Stimulated activated CD8-positive, alpha-beta memory T cell treated with anti-CD3 and anti-CD28 coated beads, Interleukin-7, amount 100 ng/mL, for 4 hours (primary cell): ENCODE data around the gene CMIP.

Experiments used
- DNase-seq, 2 donors: peaks; one replicate each; pipeline ENCODE4 v3.0.0-alpha.2; 2020; ENCODE audit warnings: low read depth in 2 of 2

Gene CMIP

GRCh38 chr16:81637336-81638235 is 193.0 kb downstream of the CMIP start:
- no peak for DNase-seq

DNA sequence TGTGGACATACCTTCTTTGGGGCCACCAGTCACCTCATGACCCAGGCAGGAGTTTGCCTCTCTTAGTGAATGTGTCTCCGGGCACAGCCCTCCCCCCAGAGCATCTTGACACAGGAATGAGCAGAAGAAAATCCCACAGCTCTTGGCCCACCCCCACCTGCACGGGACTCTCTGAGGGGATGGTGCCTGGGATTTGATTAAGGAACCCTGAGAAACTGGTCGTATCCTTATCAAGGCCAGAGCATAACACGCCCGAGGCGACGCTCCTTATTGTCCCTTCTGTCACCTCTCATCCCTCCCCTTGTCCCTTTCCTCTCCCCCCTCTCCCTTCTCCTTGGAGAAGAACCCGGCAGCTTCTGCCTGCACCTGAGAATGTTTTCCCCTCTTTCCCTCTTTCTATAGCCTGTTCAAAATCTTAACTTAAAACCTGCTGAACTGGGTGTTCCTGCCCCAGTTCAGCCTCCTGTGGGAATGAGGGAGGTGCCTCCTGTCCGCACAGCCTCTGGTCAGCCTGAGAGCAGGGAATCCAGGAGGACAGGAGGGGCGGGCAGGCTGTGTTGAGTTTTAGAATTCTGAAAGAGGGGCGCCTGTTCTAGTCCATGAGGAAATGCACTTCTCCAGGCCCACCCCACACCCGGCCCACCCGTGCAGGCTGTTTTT is 193.8 kb downstream of the CMIP start:
- DNase-seq, result no peak

GRCh38 chr16:81639348-81639747 is 194.7 kb downstream of the CMIP start:
- no peak for DNase-seq

DNA sequence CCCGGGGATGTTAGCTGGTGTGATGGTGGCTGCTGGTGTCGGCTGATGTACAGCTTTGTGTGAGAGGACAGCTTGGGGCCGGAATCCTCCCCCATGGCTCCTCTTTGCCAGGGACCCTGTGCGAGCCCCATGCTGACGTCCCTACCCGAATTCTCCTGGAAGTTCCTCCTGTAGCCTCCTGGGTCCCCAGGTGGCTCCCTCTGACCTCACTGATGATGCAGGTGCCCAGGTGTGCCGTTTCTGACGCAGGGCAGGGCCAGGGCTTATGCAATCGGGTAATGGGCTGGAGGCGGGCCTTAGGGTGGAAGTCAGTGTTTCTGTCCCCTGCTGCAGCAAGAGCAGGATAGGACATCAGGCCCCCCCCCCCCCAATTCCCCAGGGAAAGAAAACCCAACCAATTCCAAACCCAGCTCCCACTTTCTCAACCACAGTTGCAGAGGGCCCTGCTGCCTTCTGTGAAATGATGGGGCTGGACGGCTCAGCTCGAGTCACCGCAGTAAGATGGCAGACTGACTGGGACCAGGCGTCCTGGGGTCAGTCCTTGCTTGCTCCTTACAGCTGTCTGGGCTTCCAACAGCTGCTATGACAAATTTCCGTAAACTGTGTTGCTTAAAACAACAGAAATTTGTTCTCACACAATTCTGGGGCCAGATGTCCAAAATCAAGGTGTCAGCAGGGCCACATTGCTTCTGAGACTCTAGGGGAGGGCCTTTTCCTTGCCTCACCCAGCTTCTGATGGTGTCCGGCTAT is 195.5 kb downstream of the CMIP start:
- no peak for DNase-seq

DNA sequence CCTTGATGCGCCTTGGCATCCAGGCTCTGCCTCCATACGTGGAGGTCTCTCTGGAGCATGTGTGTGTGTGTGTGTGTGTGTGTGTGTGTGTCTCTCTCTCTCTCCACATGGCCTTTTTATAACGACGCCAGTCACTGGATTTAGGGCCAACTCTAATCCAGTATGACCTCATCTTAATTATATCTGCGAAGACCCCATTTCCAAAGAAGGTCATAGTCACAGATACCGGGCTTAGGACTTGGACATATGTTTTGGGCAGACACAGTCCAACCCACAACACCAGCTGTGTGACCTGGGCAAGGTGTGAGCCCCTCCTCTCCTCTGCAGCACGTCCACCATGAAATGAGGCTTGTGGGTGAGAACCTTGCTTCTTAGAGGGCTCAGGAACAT is 196.1 kb downstream of the CMIP start:
- DNase-seq, result no peak

- DNase-seq, result no peak
Observed at GRCh38 chr16:81641395-81642106, 196.9 kb downstream of the CMIP start.

DNA sequence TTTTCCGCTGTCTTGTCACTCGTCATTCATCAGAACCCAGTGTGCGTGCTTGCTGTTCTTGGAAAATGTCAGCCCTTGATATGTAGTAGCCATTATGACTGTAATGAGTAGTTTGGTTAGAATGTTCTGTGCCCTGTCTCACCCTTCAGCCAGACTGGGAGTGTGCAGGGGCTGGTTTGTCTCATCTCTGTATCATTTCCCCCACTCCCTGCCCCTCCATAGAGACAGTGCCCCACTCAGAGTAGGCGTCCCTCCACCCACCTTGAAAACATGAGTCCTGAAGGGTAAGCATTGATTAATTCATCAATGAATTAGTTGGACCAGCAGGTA is 197.5 kb downstream of the CMIP start:
- no peak for DNase-seq

DNA sequence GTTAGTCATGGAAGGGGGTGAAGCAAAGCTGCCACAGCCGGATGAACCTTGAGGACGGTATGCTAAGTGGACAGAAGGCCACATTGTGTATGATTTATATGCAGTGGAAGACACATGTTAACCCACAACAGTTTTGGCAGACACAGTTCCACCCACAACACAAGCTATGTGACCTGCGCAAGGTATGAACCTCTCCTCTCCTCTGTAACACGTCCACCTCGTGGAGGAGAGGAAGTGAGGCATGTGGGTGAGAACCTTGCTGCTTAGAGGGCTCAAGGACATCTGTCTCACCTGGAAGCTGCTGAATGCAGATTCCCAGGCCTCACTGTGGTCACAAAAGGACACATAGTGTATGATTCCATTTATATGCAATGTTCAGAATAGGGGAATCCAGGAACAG is 198.3 kb downstream of the CMIP start:
- no peak for DNase-seq

DNA sequence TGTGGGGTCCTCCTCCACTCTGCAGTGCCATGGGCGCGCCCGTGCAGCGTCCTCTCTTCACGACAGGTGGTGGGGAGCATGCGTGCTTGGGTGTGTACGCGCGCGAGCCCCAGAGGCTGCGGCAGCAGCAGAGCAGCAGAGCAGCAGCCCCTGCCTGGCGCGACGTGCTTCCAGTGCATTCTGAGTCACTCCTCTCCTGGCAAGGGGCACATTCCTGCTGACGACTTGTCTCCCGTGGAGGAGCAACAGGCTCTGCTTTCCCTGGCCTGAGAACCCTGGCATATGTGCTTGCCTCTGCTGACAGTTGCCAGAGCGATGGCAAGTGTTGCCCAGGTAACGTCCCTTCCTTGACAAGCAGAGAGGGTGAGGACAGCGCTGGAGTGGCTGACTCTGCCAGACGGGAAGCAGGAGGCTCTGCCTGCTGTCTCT is 200.7 kb downstream of the CMIP start:
- no peak for DNase-seq

DNA sequence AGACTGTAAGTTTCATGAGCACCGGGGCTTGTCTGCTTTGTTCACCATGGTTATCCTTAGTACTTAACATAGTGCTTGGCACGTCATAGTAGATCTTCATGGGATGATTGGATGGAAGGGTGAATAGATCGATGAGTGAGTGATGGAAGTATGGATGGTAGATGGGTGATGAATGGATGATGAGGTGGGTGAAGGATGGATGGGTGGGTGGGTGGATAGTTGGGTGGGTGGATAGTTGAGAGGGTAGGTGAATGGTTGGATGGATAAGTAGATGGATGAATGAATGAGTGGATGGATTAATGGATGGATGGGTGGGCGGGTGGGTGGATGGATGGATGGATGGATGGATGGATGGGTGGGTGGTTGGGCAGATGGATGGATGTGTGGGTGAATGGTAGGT is 201.3 kb downstream of the CMIP start:
- no peak for DNase-seq

DNA sequence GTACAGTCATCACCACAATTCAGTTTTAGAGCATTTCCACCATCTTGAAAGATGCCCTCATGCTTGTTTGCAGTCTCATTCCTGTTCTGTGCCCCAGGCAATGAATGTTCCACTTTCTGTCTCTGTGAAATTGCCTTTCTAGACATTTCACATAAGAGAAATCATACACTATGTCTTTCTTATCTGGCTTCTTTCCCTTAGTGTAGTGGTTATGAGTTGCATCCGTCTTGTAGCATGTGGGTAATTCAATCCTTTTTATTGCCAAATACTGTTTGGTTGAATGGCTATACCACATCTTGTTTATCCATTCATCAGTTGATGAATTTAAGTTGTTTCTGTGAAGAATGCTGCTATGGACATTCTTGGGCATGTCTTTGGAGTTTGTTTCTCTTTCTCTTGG is 202.0 kb downstream of the CMIP start:
- DNase-seq, result no peak

DNA sequence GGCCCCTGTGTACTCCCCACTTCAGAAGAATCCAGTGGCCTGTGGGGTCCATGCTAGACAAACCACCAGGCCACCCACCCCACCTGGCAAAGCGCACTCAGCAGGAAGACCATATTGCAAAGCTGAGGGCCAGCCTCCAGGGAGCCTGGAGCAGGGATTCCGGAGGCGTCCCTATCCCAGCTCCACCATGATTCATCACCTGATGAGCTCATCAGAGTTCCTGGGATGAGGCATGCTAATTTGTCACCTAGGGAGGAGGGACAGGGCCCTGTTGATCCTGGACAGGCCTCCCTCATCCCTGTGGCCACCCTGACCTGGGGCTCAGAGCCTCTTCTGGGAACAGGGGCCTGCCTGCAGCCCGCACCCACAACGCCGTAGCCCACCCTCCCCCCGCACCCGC is 202.9 kb downstream of the CMIP start:
- DNase-seq, result no peak

DNA sequence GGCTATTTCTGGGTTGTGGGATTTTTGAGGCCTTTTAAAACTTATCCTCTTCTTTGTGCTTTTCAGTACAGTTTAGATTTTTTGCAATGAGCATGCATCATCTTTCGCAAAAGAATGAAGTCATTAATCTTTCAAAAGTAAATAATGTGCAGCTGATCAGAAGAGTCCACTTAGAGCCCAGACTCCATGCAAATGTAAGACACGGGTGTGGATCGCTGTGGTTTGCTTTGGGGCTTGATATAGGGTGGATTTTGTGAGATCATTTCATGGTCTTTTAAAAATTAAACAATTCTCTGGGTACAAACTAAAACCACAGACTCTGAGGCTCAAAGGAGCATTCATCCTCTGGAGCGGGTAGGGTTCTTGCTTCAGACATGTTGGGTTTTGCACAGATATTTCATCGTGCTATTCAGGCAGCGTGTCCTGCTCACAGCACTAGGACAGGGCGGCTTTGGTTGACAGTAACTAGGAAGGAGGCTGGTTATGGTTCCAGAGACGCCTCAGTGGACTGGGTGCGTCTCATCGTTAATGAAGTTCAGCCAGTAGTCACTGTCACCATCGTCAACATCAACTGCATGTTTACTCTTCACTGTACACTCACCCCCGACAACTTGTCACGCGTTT is 205.1 kb downstream of the CMIP start:
- DNase-seq, result no peak

- DNase-seq, result no peak
Observed at GRCh38 chr16:81650281-81650680, 205.7 kb downstream of the CMIP start.

DNA sequence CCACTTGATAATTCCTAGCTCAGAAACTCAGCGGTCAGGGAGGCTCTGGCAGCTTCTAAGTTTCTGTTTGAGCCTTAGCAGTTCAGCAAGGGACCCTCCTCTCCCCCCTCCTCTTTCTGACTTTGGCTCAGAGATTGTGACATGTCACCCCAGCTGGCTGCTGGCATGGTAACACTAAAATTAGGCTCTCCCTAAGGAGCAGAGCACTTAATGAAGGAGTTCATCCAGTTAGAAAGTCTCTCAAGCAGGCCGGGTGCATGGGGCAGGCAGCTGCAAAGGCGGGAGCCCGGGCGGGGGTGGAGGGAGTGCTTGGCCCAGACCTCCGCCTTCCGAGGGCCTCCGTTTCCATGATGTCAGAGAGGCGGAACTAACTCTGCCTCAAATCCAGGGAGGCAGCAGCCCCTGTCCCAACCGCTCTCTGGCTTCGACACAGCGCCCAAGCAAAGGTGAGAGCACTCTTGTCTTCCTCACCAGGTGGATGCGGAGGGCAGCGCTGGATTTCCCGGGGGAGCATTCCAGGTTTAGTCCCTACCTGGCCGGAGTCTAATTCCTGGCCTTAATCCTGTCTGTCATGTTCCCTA is 206.5 kb downstream of the CMIP start:
- DNase-seq, result no peak

- no peak for DNase-seq
Observed at GRCh38 chr16:81651758-81652718, 207.4 kb downstream of the CMIP start.

DNA sequence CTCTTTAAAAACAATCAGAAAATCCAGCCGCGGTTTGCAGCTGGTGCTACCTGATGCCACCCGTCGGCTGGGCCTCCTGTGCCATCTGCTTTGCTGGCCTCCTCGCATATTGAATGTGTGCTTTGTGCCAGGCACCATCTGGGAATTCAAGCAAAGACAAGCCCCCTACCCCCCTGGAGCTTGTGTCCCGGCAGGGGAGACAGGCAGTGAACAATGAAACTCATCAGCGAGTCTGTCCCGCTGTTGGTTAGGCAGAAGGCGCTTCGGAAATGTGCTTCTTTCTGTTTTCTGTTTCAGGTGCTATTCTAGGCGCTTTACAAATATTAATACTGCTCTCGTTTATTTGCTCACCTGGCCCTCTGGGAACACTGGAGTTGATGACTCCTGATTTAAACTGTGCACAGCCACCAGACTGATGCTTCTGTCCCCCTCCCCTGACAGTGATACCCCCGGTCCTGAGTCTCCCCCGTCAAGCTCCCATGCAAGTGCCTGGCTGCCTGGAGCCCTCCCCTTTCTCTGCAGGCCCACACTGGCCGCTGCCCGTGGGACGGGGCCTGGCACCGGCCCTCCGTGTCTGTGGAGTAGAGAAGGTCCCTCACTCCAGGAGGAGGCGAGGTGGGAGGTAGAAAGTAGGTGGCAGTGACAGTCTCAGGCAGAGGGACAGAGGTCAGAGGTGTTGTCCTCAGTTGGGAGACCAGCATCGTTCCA is 208.3 kb downstream of the CMIP start:
- no peak for DNase-seq

GRCh38 chr16:81654346-81654745 is 209.7 kb downstream of the CMIP start:
- DNase-seq, result no peak

GRCh38 chr16:81655469-81656162 is 211.0 kb downstream of the CMIP start:
- no peak for DNase-seq
